Neural progenitor cell (in vitro differentiated cells): ENCODE data around the gene ERC2. TPM values are rescaled to one million over a fixed set of nuclear protein-coding genes. Genes with fewer than 3 reads are reported as not detected.

ENCODE experiments used
- DNase-seq: peaks from one replicate; pipeline ENCODE4 v3.0.0-alpha.2; 2016; ENCODE audit warnings: low spot score
- H2AFZ ChIP-seq: fragments of 200-600 bp; sonication (generic); replicated peaks from 2 replicates; pipeline ENCODE4 v1.6.1; 2016; ENCODE audit warnings: antibody characterized with exemption
- H3F3A ChIP-seq: fragments of 200-600 bp; sonication (generic); 2 replicates; pipeline ENCODE4 v1.6.1; 2016; ENCODE audit warnings: antibody characterized with exemption, low read depth
- H3K27ac ChIP-seq: fragments of 200-600 bp; sonication (generic); 2 replicates; pipeline ENCODE4 v1.5.1; 2016; ENCODE audit warnings: mild to moderate bottlenecking
- H3K27me3 ChIP-seq: fragments of 200-600 bp; sonication (generic); 2 replicates; pipeline ENCODE4 v1.6.1; 2016; ENCODE audit warnings: mild to moderate bottlenecking, moderate library complexity
- H3K36me3 ChIP-seq: fragments of 200-600 bp; sonication (generic); 2 replicates; pipeline ENCODE4 v1.5.1; 2016
- H3K4me1 ChIP-seq: fragments of 200-600 bp; sonication (generic); 2 replicates; pipeline ENCODE4 v1.6.1; 2016; ENCODE audit warnings: mixed run types
- H3K4me2 ChIP-seq: fragments of 200-600 bp; sonication (generic); 2 replicates; pipeline ENCODE4 v1.6.1; 2016
- H3K4me3 ChIP-seq: fragments of 200-600 bp; sonication (generic); 2 replicates; pipeline ENCODE4 v1.5.1; 2016
- H3K79me2 ChIP-seq: fragments of 200-600 bp; sonication (generic); 2 replicates; pipeline ENCODE4 v1.6.1; 2016; ENCODE audit warnings: low read depth
- H3K9ac ChIP-seq: fragments of 200-600 bp; sonication (generic); 2 replicates; pipeline ENCODE4 v1.6.1; 2016
- H3K9me3 ChIP-seq: fragments of 200-600 bp; sonication (generic); 2 replicates; pipeline ENCODE4 v1.5.1; 2016; ENCODE audit warnings: low read depth
- H4K20me1 ChIP-seq: fragments of 200-600 bp; sonication (generic); 2 replicates; pipeline ENCODE4 v1.6.1; 2016; ENCODE audit warnings: low read depth
- H3K27ac Mint-ChIP-seq: 3 replicates; pipeline ENCODE4 v1.8.0; 2021; ENCODE audit warnings: mixed read lengths
- H3K27me3 Mint-ChIP-seq: 2 replicates; pipeline ENCODE4 v1.8.0; 2022; ENCODE audit warnings: low read depth, mild to moderate bottlenecking, inconsistent platforms, moderate library complexity, mixed read lengths; ENCODE audit not compliant: insufficient read depth
- H3K36me3 Mint-ChIP-seq: 3 replicates; pipeline ENCODE4 v1.8.0; 2021; ENCODE audit warnings: mixed read lengths
- H3K4me1 Mint-ChIP-seq: 3 replicates; pipeline ENCODE4 v1.8.0; 2021; ENCODE audit warnings: mixed read lengths
- H3K4me3 Mint-ChIP-seq: 3 replicates; pipeline ENCODE4 v1.8.0; 2021; ENCODE audit warnings: mild to moderate bottlenecking, moderate library complexity, mixed read lengths
- H3K9me3 Mint-ChIP-seq: 3 replicates; pipeline ENCODE4 v1.8.0; 2020; ENCODE audit warnings: mixed read lengths
- CTCF ChIP-seq: fragments of 200-600 bp; sonication (generic); IDR thresholded peaks from 2 replicates; pipeline ENCODE4 v1.5.1; 2017; ENCODE audit warnings: antibody characterized with exemption, mild to moderate bottlenecking
- EZH2 ChIP-seq: fragments of 200-600 bp; sonication (generic); IDR thresholded peaks from 2 replicates; pipeline ENCODE4 v1.6.1; 2017; ENCODE audit warnings: antibody characterized with exemption, mild to moderate bottlenecking, moderate library complexity
- EZH2phosphoT487 ChIP-seq: fragments of 200-600 bp; sonication (generic); IDR thresholded peaks from 2 replicates; pipeline ENCODE4 v1.6.1; 2017; ENCODE audit warnings: antibody characterized with exemption
- total RNA-seq: library from RNA; depleted of rRNA; stranded (reverse); fragments of >200 nt; gene quantifications from 2 replicates; pipeline ENCODE4 v1.2.3, GENCODE V29; 2015; ENCODE audit warnings: low replicate concordance

ERC2 gene
- total RNA-seq, 1 donor from 2014 or later = 24.8 TPM

GRCh38 chr3:56190130-56190529 lies 278.1 kb downstream of the ERC2 start:
- H3K9ac ChIP-seq = no peak overlapping the region
- H3K9me3 ChIP-seq = no peaks in the 10 kb centered on the region
- H3K27ac ChIP-seq = no peak overlapping the region

GRCh38 chr3:56189536-56189935 lies 278.7 kb downstream of the ERC2 start:
- H3K9me3 Mint-ChIP-seq = no peaks in the 10 kb centered on the region
- DNase-seq = no peak
- no peak overlapping the region for H3K27ac Mint-ChIP-seq

More at GRCh38 chr3:56190130-56190529, 278.1 kb downstream of the ERC2 start:
- Mint-ChIP-seq H3K4me3 (no peak overlapping the region), H3K27me3 (peaks cover 3% of the 10 kb centered on the region), H3K9me3 (no peaks in the 10 kb centered on the region), H3K27ac (no peak overlapping the region), H3K36me3 (peaks cover 3% of the 10 kb centered on the region), H3K4me1 (peaks cover 8% of the 10 kb centered on the region)
- Histone ChIP-seq H3K4me2 (no peak overlapping the region), H3K4me3 (no peak overlapping the region), H3F3A (no peaks in the 10 kb centered on the region), H3K36me3 (no peaks in the 10 kb centered on the region), H3K79me2 (no peaks in the 10 kb centered on the region), H3K4me1 (no peaks in the 10 kb centered on the region), H2AFZ (no peak overlapping the region), H4K20me1 (no peaks in the 10 kb centered on the region), H3K27me3 (no peaks in the 10 kb centered on the region)
- TF ChIP-seq CTCF = no peak
- TF ChIP-seq EZH2phosphoT487 = no peak
- no peak for TF ChIP-seq EZH2
- DNase-seq = no peak

GRCh38 chr3:56188201-56188600 lies 280.1 kb downstream of the ERC2 start:
- Histone ChIP-seq H3F3A (no peaks in the 10 kb centered on the region), H3K36me3 (no peaks in the 10 kb centered on the region), H3K9me3 (no peaks in the 10 kb centered on the region), H3K79me2 (no peaks in the 10 kb centered on the region), H3K4me2 (no peak overlapping the region), H3K9ac (no peak overlapping the region), H4K20me1 (no peaks in the 10 kb centered on the region), H2AFZ (no peak overlapping the region), H3K4me1 (no peaks in the 10 kb centered on the region), H3K4me3 (no peak overlapping the region), H3K27me3 (no peaks in the 10 kb centered on the region), H3K27ac (no peak overlapping the region)
- Mint-ChIP-seq H3K4me1 (peaks cover 3% of the 10 kb centered on the region), H3K4me3 (no peak overlapping the region), H3K9me3 (no peaks in the 10 kb centered on the region), H3K36me3 (peaks cover 3% of the 10 kb centered on the region), H3K27ac (no peak overlapping the region), H3K27me3 (peaks cover 2% of the 10 kb centered on the region)
- TF ChIP-seq EZH2 = no peak
- no peak for TF ChIP-seq EZH2phosphoT487
- TF ChIP-seq CTCF = no peak
- DNase-seq = no peak

More at GRCh38 chr3:56189536-56189935, 278.7 kb downstream of the ERC2 start:
- Histone ChIP-seq H3K9me3 (no peaks in the 10 kb centered on the region), H3K4me2 (no peak overlapping the region), H4K20me1 (no peaks in the 10 kb centered on the region), H3F3A (no peaks in the 10 kb centered on the region), H3K9ac (no peak overlapping the region), H3K27me3 (no peaks in the 10 kb centered on the region), H3K27ac (no peak overlapping the region), H2AFZ (no peak overlapping the region), H3K4me3 (no peak overlapping the region), H3K79me2 (no peaks in the 10 kb centered on the region), H3K4me1 (no peaks in the 10 kb centered on the region), H3K36me3 (no peaks in the 10 kb centered on the region)
- Mint-ChIP-seq H3K4me1 (peaks cover 3% of the 10 kb centered on the region), H3K36me3 (peaks cover 3% of the 10 kb centered on the region), H3K4me3 (no peak overlapping the region), H3K27me3 (peaks cover 3% of the 10 kb centered on the region)
- TF ChIP-seq CTCF (no peak), EZH2phosphoT487 (no peak), EZH2 (no peak)
